Aorta (tissue), 5 donors: ENCODE data around the gene LRRC37A3. TPM values are rescaled to one million over a fixed set of nuclear protein-coding genes. Genes with fewer than 3 reads are reported as not detected.
"Not testable (repeated sequence)": the region's sequence is repeated elsewhere in the genome, so short reads cannot be mapped to it uniquely, and the experiment has no call there.

Experiments used
- ATAC-seq: fragments of 200-7000 bp; cut with Tn5 transposase; one replicate; pipeline ENCODE4 v1.9.1; 2022; ENCODE audit warnings: moderate library complexity; ENCODE audit not compliant: low FRiP score
- DNase-seq, 2 donors: peaks; one replicate each; pipeline ENCODE4 v3.0.0-alpha.2; 2020
- H3K27ac ChIP-seq, 2 donors: one replicate each; pipeline ENCODE4 v1.5.1; 2013; ENCODE audit warnings: low read length in 2 of 2, mild to moderate bottlenecking in 2 of 2, moderate library complexity in 2 of 2, control low read depth in 1 of 2, inconsistent platforms in 1 of 2, low read depth in 1 of 2
- H3K27me3 ChIP-seq, 2 donors: one replicate each; pipeline ENCODE4 v1.6.1; 2013; ENCODE audit warnings: control low read depth in 1 of 2, low read length in 1 of 2, mild to moderate bottlenecking in 1 of 2, moderate library complexity in 1 of 2; ENCODE audit not compliant: insufficient read depth in 2 of 2, control insufficient read depth in 1 of 2
- H3K36me3 ChIP-seq, 2 donors: one replicate each; pipeline ENCODE4 v1.6.1; 2013; ENCODE audit warnings: control low read depth in 1 of 2, low read length in 1 of 2, mild to moderate bottlenecking in 1 of 2; ENCODE audit not compliant: insufficient read depth in 2 of 2, control insufficient read depth in 1 of 2
- H3K4me1 ChIP-seq, 2 donors: one replicate each; pipeline ENCODE4 v1.6.1; 2013; ENCODE audit warnings: low read length in 2 of 2, control low read depth in 1 of 2, mild to moderate bottlenecking in 1 of 2, moderate library complexity in 1 of 2; ENCODE audit not compliant: insufficient read depth in 2 of 2, control insufficient read depth in 1 of 2
- H3K4me3 ChIP-seq, 2 donors: one replicate each; pipeline ENCODE4 v1.5.1; 2013; ENCODE audit warnings: low read length in 2 of 2, control low read depth in 1 of 2, mild to moderate bottlenecking in 1 of 2
- H3K9me3 ChIP-seq: one replicate; pipeline ENCODE4 v1.6.1; 2013; ENCODE audit warnings: mild to moderate bottlenecking, low read length; ENCODE audit not compliant: control insufficient read depth
- WGBS, 2 donors: extraction: QIAGEN DNeasy Blood & Tissue Kit; methylation state at CpG; one replicate each; pipeline ENCODE4 v1.1.7; 2013; 5-methylcytosine and 5-hydroxymethylcytosine counted together
- intact Hi-C, 2 donors: fragments of 100-400 bp; cut with DNase I; formaldehyde crosslinking; loops; one replicate each; pipeline versions ENCODE4 v1.14.2 to v1.15.0; 2022
- polyA plus RNA-seq, 2 donors: library from polyadenylated mRNA; stranded (reverse); fragments of 200-250 nt; gene quantifications; one replicate each; pipeline ENCODE4 v1.2.3, GENCODE V29; 2013
- total RNA-seq, 2 donors: library from RNA; stranded (reverse); fragmentation: NEBNext Ultra II Directional; extraction: Animal tissue kit (Norgen Biotek cat#: 25700); gene quantifications; one replicate each; pipeline ENCODE4 v1.2.1, GENCODE V29; 2021
- donor health status: healthy with polysubstance abuse.
- donor health status: Bipolar disorder and iron deficiency.
- donor health status: DM: no; HTN: no; CAD: no.
- donor health status: DM: no; HTN: no; CAD: no.
- donor health status: DM: yes; HTN: yes; CAD: no.

LRRC37A3 gene
- total and polyA plus RNA-seq, 4 donors: 0.50 to 23.8 (median 15.7) TPM

- ATAC-seq, DNase-seq, H3K27me3 ChIP-seq, H3K4me3 ChIP-seq, H3K9me3 ChIP-seq, intact Hi-C loops, H3K27ac ChIP-seq, H3K4me1 ChIP-seq, H3K36me3 ChIP-seq: not testable (repeated sequence)
- WGBS, 2 donors: 77 to 80% methylated on average over 7 of the region's 7 CpGs
Measured at GRCh38 chr17:64930374-64930773, 11.1 kb upstream of the LRRC37A3 start.

- H3K36me3 ChIP-seq, H3K9me3 ChIP-seq, H3K4me3 ChIP-seq, intact Hi-C loops, H3K4me1 ChIP-seq, DNase-seq, H3K27me3 ChIP-seq, H3K27ac ChIP-seq, ATAC-seq: not testable (repeated sequence)
- WGBS, 2 donors: 86 to 91% methylated on average over 5 to 6 of the region's 6 CpGs
Measured at GRCh38 chr17:64929419-64930209, 10.3 kb upstream of the LRRC37A3 start.

- ATAC-seq, H3K27me3 ChIP-seq, DNase-seq, H3K4me1 ChIP-seq, intact Hi-C loops, H3K4me3 ChIP-seq, H3K36me3 ChIP-seq, H3K9me3 ChIP-seq, H3K27ac ChIP-seq: not testable (repeated sequence)
- WGBS, 2 donors: 68 to 78% methylated on average over 3 of the region's 3 CpGs
Measured at GRCh38 chr17:64928701-64929100, 9.4 kb upstream of the LRRC37A3 start.

GRCh38 chr17:64927444-64927843 lies 8.2 kb upstream of the LRRC37A3 start:
- H3K36me3 ChIP-seq, H3K4me3 ChIP-seq, H3K4me1 ChIP-seq, H3K9me3 ChIP-seq, H3K27me3 ChIP-seq, intact Hi-C loops, H3K27ac ChIP-seq, DNase-seq: not testable (repeated sequence)
- WGBS, 2 donors: 0 to 1% methylated on average over 2 of the region's 2 CpGs
- peak; percentile 87 for ATAC-seq

GRCh38 chr17:64926430-64926829 lies 7.2 kb upstream of the LRRC37A3 start:
- H3K27ac ChIP-seq, ATAC-seq, H3K9me3 ChIP-seq, H3K36me3 ChIP-seq, H3K4me3 ChIP-seq, DNase-seq, H3K27me3 ChIP-seq, intact Hi-C loops, H3K4me1 ChIP-seq: not testable (repeated sequence)
- 88 to 91% methylated on average over 4 of the region's 4 CpGs for WGBS, 2 donors

- H3K4me3 ChIP-seq, H3K27me3 ChIP-seq, H3K9me3 ChIP-seq, H3K4me1 ChIP-seq, DNase-seq, H3K36me3 ChIP-seq, H3K27ac ChIP-seq, intact Hi-C loops, ATAC-seq: not testable (repeated sequence)
- WGBS, 2 donors: 90 to 91% methylated on average over 4 of the region's 4 CpGs
Measured at GRCh38 chr17:64925244-64925643, 6.0 kb upstream of the LRRC37A3 start.

GRCh38 chr17:64923051-64923568 lies 3.8 kb upstream of the LRRC37A3 start:
- H3K4me3 ChIP-seq, H3K4me1 ChIP-seq, DNase-seq, H3K36me3 ChIP-seq, H3K9me3 ChIP-seq, H3K27me3 ChIP-seq, ATAC-seq, intact Hi-C loops, H3K27ac ChIP-seq: not testable (repeated sequence)
- 80 to 82% methylated on average over 6 of the region's 6 CpGs for WGBS, 2 donors

GRCh38 chr17:64920419-64921172 lies 1.3 kb upstream of the LRRC37A3 start:
- no peak overlapping the region for H3K27ac ChIP-seq
- intact Hi-C loops: no loop called here

More at GRCh38 chr17:64920419-64921172, 1.3 kb upstream of the LRRC37A3 start:
- Histone ChIP-seq H3K36me3 (no peaks in the 10 kb centered on the region), H3K27me3 (peaks cover 0 to 1% of the 10 kb centered on the region in 2 donors), H3K4me3 (no peak overlapping the region), H3K4me1 (no peaks in the 10 kb centered on the region), H3K9me3 (no peaks in the 10 kb centered on the region)
- ATAC-seq (no peak), DNase-seq (peak in 1 of 2 donors; percentile 72)
- 91% methylated on average over 12 of the region's 12 CpGs for WGBS, 2 donors
